AG08396 (cell line): ENCODE measurements around the gene PCYOX1L.

Experiments used
- DNase-seq: peaks from one replicate; pipeline ENCODE4 v3.0.0; 2012; ENCODE audit warnings: low spot score, mixed read lengths

Gene PCYOX1L

GRCh38 chr5:149367972-149368645 is 10.3 kb downstream of the PCYOX1L start:
- DNase-seq: no peak

GRCh38 chr5:149370878-149371277 is 13.0 kb downstream of the PCYOX1L start:
- DNase-seq: no peak

GRCh38 chr5:149371296-149371962 is 13.6 kb downstream of the PCYOX1L start:
- DNase-seq: peak; percentile 76

DNA sequence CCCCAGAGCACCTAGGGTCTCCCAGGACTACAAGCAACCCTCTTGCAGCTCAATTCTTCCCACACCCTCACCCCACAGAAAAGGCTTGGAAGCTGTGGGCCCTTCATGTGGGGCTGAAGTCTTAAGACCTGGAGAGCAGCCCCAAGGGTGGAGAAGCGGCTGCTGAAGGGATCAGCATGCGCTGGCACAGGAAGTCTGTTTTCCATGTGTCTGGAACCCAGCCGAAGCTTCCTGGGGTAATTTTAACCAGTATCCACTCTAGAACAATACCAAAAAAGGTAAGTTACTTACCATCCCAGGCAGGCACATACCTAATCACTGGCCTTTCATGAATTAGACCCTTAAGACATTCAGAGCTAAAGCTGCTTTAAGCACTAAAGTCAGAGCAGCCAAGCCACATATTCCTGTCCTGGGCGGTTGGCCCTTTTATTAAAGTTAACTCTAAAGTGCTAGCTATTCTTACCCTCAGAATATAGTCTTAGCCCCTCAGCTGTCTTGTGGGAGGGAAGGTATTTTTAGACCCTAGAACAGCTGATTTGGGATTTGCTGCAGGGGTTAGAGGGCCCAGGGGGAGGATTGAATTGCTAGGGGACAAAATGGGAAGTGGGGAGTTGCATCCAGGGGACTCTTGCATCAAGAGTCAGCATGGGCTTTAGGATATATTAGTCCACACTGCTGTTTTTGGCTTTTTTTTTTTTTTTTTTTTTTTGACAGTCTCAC is 14.4 kb downstream of the PCYOX1L start:
- no peak for DNase-seq

- DNase-seq: no peak
Observed at GRCh38 chr5:149372932-149373331, 15.1 kb downstream of the PCYOX1L start.

GRCh38 chr5:149374303-149374702 is 16.5 kb downstream of the PCYOX1L start:
- DNase-seq: no peak

GRCh38 chr5:149374801-149375200 is 17.0 kb downstream of the PCYOX1L start:
- DNase-seq: no peak

DNA sequence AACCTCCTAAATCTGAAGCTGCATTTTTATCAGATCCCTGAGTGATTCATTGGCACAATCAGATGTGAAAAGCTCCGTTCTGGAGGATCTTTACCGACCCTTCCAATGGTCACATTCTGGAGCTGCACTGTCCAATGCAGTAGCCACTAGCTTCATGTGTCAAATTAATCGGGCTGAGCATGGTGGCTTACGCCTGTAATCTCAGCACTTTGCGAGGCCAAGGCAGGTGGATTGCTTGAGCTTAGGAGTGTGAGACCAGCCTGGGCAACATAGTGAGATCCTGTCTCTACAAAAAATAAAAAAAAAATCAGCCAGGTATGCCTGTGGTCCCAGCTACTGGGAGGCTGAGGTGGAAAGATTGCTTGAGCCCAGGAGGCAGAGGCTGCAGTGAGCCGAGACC is 17.6 kb downstream of the PCYOX1L start:
- DNase-seq: no peak

DNA sequence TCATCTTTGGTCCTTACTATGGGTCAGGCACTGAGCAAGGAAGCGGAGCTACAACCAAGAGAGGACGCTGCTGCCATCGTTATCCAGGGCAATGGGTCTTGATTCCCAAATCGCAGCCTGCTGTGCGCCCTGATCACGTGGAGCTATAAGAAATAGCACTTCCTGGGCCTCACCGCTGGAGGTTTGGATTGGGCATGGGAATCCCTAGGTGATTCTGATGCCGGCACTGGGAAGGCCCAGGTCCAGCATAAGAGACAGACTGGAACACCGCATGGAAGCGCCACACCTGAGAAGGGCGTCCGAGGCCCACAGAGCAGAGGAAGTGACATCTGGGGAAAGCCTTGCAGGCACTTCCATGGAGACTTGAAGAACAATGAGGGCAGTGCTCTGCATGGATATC is 18.3 kb downstream of the PCYOX1L start:
- DNase-seq: no peak

DNA sequence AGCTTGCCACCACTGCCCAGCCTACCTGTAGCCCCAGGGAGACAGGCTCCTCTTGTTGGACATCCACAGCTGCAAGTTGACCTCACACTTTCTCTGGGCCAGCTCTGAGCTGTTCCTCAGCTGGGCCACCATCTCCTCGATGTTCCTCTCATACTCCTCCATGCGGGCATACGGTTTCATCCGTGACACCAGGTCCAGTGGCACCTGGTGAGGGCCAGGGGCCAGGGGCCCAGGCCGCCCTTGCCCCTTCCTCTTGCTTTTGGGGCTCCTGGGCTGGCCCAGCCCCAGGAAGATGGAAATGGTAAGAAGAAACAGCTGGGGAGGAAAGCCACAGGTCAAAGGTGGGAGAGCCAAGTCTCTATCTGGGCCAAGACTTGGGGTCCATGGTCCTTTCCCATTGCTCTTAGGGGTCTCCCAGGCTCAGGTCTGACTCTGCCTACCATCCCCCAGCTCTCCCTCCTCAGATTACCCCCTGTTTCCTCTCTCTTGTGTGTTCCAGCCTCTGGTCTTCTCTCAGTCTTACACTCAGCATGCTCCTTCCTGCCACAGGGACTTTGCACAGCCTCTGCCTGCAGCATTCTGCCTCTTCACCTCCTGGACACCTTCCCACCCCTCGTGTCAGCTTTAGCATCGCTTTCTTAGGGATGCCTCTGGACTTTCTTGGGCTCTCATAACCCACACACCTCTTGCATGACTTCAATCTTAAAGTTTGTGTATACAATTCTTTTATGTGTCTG is 19.0 kb downstream of the PCYOX1L start:
- DNase-seq: no peak

- DNase-seq: no peak
Observed at GRCh38 chr5:149378241-149378820, 20.5 kb downstream of the PCYOX1L start.

GRCh38 chr5:149379177-149379761 is 21.4 kb downstream of the PCYOX1L start, which contains the start of gene IL17B:
TSS of gene IL17B (minus strand) at chr5:149379292. CDS start at chr5:149379225, 67 bp downstream.
- no peak for DNase-seq

DNA sequence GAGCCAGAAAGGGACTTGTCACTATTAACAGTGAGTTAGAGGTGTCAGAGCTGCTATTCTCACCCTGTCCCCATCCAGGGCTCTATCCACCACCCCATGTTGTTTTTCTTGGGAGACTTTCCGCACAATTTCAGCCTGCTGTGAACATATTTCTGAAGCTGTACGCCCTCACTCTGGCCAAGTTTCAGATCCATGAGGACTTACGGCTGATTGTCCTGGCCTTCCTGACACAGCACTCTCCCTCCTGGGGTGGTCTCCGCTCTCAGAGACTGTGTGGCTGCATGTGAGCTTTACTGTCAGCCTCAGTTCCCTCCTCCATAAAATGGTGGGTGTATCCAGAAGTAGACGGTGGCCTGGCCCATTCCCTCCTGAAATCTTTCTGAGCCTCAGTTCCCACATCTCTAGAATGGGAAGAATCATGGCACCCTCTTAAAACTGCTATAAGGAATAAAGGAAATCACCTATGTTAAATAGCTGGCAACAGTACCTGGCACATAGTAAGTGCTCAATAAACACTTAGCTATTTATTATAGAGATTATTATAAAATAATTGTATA is 22.1 kb downstream of the PCYOX1L start:
- DNase-seq: no peak

GRCh38 chr5:149380466-149381121 is 22.7 kb downstream of the PCYOX1L start:
- no peak for DNase-seq

DNA sequence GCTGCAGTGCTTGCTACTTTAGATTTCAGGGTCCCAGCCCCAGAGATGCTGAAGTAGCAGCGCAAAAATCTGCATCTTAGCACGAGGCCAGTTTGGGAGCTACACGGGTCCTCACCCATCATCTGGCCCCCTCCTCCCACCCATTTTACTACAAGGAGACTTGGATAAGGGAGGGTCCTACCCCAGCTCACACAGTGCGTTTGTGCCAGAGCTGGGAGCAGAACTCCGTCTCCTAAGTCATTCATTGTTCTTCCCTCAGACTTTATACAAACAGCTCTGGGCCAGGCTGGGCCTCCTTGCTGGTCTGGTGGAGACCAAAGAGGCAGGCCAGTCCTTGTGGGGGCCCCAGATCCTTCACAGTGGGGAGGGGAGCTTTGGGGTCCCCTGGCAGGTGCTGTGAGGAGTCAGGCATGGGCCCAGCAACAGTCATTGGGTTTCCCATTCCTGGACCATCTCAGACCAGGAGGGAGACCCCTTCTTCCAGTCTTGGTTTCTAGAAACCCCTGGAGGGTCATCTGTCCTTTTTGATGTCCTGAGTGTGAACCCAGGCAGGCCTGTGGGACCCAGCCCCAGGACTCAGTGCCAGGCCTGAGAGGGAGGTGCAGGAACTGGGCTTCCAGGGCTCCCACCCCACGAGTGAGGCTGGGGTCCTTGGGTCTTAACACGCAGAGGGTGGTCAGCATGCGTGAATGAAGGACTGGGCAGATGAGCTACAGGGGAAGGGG is 23.6 kb downstream of the PCYOX1L start:
- no peak for DNase-seq

- peak; percentile 91 for DNase-seq
Observed at GRCh38 chr5:149381986-149382338, 24.1 kb downstream of the PCYOX1L start.

DNA sequence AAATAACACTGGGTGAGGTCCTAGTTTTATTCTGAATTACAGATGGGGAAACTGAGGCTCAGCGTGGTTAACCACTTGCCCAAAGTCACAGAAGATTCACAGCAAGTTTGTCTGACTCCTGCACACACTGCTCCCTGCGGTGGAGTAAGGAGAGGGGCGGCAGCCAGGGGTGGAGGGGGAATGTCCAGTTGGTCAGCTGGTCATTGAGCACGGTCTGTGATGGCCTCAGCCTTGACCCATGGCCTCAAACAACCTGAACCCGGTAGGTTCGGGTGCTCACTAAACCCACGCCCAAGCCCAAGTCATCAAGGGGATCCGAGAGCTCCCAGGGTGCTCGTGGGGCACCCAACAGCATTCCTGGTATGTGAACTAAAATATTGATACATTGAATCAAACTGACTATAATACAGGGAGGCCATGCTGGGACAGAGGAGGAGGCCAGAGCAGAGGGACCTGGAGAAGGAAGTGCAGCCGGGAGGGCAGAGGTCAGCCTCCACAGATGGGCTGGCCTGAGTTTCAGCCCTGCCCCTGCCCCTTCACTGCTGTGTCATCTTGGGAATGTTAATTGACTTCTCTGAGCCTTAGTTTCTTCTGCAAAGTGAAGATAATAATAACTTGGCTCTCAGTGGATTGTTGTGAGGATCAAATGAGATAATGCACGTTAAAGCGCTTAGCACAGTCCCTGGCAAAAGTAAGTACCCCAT is 24.8 kb downstream of the PCYOX1L start:
- DNase-seq: no peak

DNA sequence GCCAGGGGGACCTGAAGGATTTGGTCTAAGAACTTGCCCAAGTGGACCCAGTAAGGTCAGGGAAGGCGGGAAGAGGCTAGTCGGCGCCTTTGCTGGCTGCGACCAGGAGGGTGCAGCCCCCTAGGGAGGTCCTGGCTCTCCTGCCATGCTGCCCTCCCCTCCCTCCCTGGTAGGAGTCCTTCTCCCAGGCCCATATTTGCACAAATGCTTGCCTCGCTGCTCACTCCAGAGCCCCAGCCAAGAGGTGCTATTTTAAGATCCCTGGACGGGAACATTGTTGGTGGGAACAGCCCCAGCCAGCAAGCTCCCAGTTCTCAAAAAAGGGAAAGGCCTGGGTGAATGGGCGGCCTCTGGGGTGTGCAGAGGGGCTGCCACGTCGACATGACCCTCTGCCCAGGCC is 25.6 kb downstream of the PCYOX1L start:
- DNase-seq: no peak

- DNase-seq: no peak
Observed at GRCh38 chr5:149386166-149386565, 28.3 kb downstream of the PCYOX1L start.
